Sigmoid colon (tissue), 7 donors: Measurements from ENCODE around the gene ABHD12B. TPM values are rescaled to one million over a fixed set of nuclear protein-coding genes. Genes with fewer than 3 reads are reported as not detected.
A peak's percentile ranks its signal among the peaks of the same experiment; 100 is the strongest.

Experiments used
- DNase-seq: peaks from one replicate; pipeline ENCODE4 v3.0.0-alpha.2; 2019
- H3K27ac ChIP-seq, 4 donors: fragments of 200-600 bp; sonication (generic); one replicate each; pipeline ENCODE4 v1.5.1; 2016 to 2019; ENCODE audit warnings: mild to moderate bottlenecking in 1 of 4
- H3K27me3 ChIP-seq, 3 donors: fragments of 200-600 bp; sonication (generic); one replicate each; pipeline ENCODE4 v1.5.1; 2019; ENCODE audit warnings: mild to moderate bottlenecking in 1 of 3
- H3K36me3 ChIP-seq, 4 donors: fragments of 200-600 bp; sonication (generic); one replicate each; pipeline ENCODE4 v1.5.1; 2016 to 2019
- H3K4me1 ChIP-seq, 4 donors: fragments of 200-600 bp; sonication (generic); one replicate each; pipeline ENCODE4 v1.5.1; 2017 to 2019
- H3K4me3 ChIP-seq, 4 donors: fragments of 200-600 bp; sonication (generic); one replicate each; pipeline ENCODE4 v1.5.1; 2017 to 2019; ENCODE audit warnings: mild to moderate bottlenecking in 2 of 4, moderate library complexity in 1 of 4
- H3K9me3 ChIP-seq, 4 donors: fragments of 200-600 bp in 3 of 4; sonication (generic) in 3 of 4; one replicate each; pipeline versions ENCODE4 v1.5.1 to v1.6.1; 2013 to 2019
- EP300 ChIP-seq, 4 donors: sonication (generic); formaldehyde crosslinking; IDR thresholded peaks; one replicate each; pipeline ENCODE4 v1.6.1; 2017; ENCODE audit warnings: antibody characterized with exemption in 4 of 4
- POLR2A ChIP-seq, 2 donors: fragments of 450-650 bp; IDR thresholded peaks; one replicate each; pipeline ENCODE4 v1.6.1; 2016; ENCODE audit warnings: antibody characterized with exemption in 2 of 2, mild to moderate bottlenecking in 2 of 2, moderate library complexity in 2 of 2
- POLR2AphosphoS5 ChIP-seq, 4 donors: sonication (generic); formaldehyde crosslinking; IDR thresholded peaks; one replicate each; pipeline ENCODE4 v1.6.1; 2017; ENCODE audit warnings: antibody characterized with exemption in 4 of 4
- WGBS, 2 donors: extraction: QIAGEN DNeasy Blood & Tissue Kit; methylation state at CpG; one replicate each; pipeline ENCODE4 v1.1.7; 2013; 5-methylcytosine and 5-hydroxymethylcytosine counted together
- intact Hi-C: fragments of 100-400 bp; cut with DNase I; formaldehyde crosslinking; loops from one replicate; pipeline ENCODE4 v1.15.1; 2023
- polyA plus RNA-seq, 3 donors: library from polyadenylated mRNA; stranded (reverse); fragments of 200-250 nt; gene quantifications; one replicate each; pipeline ENCODE4 v1.2.3, GENCODE V29; 2013
- total RNA-seq, 4 donors: library from RNA; depleted of rRNA; stranded (reverse); fragments of >200 nt; gene quantifications; one replicate each; pipeline ENCODE4 v1.1.0, GENCODE V29; 2016
- TF ChIP-seq, protein P1 (sequence below), 4 experiments: fragments of 450-650 bp in 3 of 4; fragments of 200-600 bp in 1 of 4; IDR thresholded peaks; one replicate each; pipeline ENCODE4 v1.5.1; 2016 to 2019; ENCODE audit warnings: antibody characterized with exemption in 4 of 4, mild to moderate bottlenecking in 3 of 4, moderate library complexity in 2 of 4
- donor health status: healthy with polysubstance abuse.
- donor health status: Bipolar disorder and iron deficiency.
- donor health status: healthy.

Gene ABHD12B
- total and polyA plus RNA-seq, 7 donors: 5.3 to 9.3 (median 6.0) TPM; not detected in 4

DNA sequence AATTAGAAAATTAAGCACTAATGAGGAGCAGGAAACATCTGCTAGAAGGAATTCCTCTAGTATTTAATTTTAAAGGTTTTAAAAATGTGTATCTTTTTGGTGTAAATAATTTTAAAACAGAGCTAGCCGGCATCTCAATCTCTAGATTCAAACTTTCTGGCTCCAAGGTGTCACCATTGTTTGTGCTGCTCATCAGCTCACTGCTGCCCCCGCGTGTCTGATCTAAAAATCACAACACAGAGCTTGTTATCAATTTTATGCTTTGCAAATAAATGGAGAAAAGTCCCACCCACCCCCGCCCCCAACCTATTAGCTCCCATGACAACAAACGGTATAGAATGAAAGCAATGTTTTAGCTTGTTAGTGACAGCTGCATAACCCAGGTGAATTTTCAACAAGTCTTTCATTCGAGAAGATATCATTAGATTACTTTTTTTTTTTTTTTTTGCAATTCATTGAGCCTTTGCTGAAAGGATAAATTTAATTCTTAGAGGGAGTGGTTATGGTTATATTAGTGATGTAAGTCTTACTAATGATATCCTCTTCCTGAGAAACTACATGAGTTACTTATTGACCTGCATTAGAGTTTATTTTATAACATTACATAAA lies 11.3 kb upstream of the ABHD12B start:
- WGBS, 2 donors: 1 to 3% methylated on average over 6 of the region's 6 CpGs
- peaks cover 0 to 14% (median 6%) of the 10 kb centered on the region in 4 donors for H3K4me1 ChIP-seq
- TF ChIP-seq, protein P1, sequence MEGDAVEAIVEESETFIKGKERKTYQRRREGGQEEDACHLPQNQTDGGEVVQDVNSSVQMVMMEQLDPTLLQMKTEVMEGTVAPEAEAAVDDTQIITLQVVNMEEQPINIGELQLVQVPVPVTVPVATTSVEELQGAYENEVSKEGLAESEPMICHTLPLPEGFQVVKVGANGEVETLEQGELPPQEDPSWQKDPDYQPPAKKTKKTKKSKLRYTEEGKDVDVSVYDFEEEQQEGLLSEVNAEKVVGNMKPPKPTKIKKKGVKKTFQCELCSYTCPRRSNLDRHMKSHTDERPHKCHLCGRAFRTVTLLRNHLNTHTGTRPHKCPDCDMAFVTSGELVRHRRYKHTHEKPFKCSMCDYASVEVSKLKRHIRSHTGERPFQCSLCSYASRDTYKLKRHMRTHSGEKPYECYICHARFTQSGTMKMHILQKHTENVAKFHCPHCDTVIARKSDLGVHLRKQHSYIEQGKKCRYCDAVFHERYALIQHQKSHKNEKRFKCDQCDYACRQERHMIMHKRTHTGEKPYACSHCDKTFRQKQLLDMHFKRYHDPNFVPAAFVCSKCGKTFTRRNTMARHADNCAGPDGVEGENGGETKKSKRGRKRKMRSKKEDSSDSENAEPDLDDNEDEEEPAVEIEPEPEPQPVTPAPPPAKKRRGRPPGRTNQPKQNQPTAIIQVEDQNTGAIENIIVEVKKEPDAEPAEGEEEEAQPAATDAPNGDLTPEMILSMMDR (IDR thresholded peaks at IDR 0.05): peak in 3 of 4 experiments; percentile 6 to 83 (median 27)
- TF ChIP-seq POLR2A (IDR thresholded peaks at IDR 0.05): no peak
- no peaks in the 10 kb centered on the region for H3K36me3 ChIP-seq
- peak overlapping the region; percentile 57 to 76 (median 68) for H3K27ac ChIP-seq
- intact Hi-C loops: loop anchor here (2.0 kb wide), 1 partner anchor 30 kb away; the partner anchor contains the start of gene NIN
- H3K9me3 ChIP-seq: no peaks in the 10 kb centered on the region
- DNase-seq: peak; percentile 87
- peak overlapping the region; percentile 38 to 61 (median 48) for H3K4me3 ChIP-seq
- H3K27me3 ChIP-seq: no peaks in the 10 kb centered on the region

DNA sequence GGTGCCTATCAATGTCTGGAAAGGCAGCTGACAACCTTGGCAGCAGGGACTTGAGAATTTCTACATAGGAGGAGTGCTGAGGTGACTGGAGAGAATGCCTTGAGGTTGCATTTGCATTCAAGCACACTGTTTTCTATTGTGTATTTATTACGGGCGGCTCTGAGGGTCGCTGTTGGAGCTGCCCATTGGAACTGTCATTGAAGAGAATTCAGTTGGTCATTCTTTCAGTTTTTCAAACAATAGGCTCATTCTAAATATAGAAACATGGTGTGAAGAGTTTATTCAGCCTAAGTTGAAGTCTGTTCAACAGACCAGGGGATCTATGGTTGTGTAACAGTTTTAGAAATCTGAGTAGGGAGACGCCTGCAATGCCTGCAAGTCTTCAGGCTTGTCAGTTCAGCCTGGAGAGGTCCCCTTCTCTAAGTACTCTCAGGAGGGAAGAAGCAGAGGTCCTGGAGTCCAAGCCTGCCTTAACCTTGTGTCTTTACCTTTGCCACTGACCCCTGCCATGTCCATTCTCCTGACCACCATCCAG lies 9.8 kb upstream of the ABHD12B start:
- peaks cover 0 to 14% (median 6%) of the 10 kb centered on the region in 4 donors for H3K4me1 ChIP-seq
- no peaks in the 10 kb centered on the region for H3K9me3 ChIP-seq
- H3K27me3 ChIP-seq: no peaks in the 10 kb centered on the region
- intact Hi-C loops: loop anchor here (1.0 kb wide), 1 partner anchor 84 kb away; no protein-coding TSS in a partner anchor
- 84 to 87% methylated on average over 4 of the region's 4 CpGs for WGBS, 2 donors
- no peak overlapping the region for H3K27ac ChIP-seq
- no peak overlapping the region for H3K4me3 ChIP-seq
- no peaks in the 10 kb centered on the region for H3K36me3 ChIP-seq
- no peak for DNase-seq
- TF ChIP-seq EP300 (IDR thresholded peaks at IDR 0.05) (no peak), POLR2A (IDR thresholded peaks at IDR 0.05) (no peak), POLR2AphosphoS5 (IDR thresholded peaks at IDR 0.05) (no peak)
- TF ChIP-seq, protein P1 (IDR thresholded peaks at IDR 0.05): no peak

DNA sequence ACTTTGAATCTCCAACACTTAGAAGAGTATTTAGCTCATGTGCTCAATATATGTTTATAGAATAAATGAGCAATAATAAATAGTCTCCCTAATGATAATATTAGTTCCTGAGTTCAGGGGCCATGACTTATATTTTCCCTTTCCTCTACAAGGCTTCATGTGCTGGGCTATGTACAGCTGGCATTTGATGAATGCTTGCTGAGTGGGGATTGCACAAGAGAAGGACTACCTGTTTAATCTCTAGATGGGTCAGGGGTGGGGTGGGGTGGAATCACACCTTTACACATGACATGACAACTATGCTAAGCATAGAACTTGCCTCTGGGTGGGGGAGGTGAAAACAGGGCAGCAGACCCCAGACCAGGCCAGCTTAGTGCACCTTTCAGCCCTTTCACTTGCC lies 7.6 kb upstream of the ABHD12B start:
- intact Hi-C loops: no loop called here
- no peak overlapping the region for H3K27ac ChIP-seq
- TF ChIP-seq, protein P1 (IDR thresholded peaks at IDR 0.05): no peak
- TF ChIP-seq POLR2A (IDR thresholded peaks at IDR 0.05) (no peak), POLR2AphosphoS5 (IDR thresholded peaks at IDR 0.05) (no peak), EP300 (IDR thresholded peaks at IDR 0.05) (no peak)
- no peaks in the 10 kb centered on the region for H3K27me3 ChIP-seq
- DNase-seq: no peak
- H3K4me1 ChIP-seq: peaks cover 0 to 14% (median 4%) of the 10 kb centered on the region in 4 donors
- H3K9me3 ChIP-seq: no peaks in the 10 kb centered on the region
- no peaks in the 10 kb centered on the region for H3K36me3 ChIP-seq
- H3K4me3 ChIP-seq: no peak overlapping the region

- H3K36me3 ChIP-seq: no peaks in the 10 kb centered on the region
- H3K4me3 ChIP-seq: no peak overlapping the region
- no peak for DNase-seq
- TF ChIP-seq POLR2AphosphoS5 (IDR thresholded peaks at IDR 0.05) (no peak), EP300 (IDR thresholded peaks at IDR 0.05) (no peak), POLR2A (IDR thresholded peaks at IDR 0.05) (no peak)
- TF ChIP-seq, protein P1 (IDR thresholded peaks at IDR 0.05): no peak
- intact Hi-C loops: no loop called here
- H3K4me1 ChIP-seq: peaks cover 0 to 7% (median 0%) of the 10 kb centered on the region in 4 donors
- WGBS, 2 donors: 92% methylated on average over 5 of the region's 5 CpGs
- no peak overlapping the region for H3K27ac ChIP-seq
- H3K9me3 ChIP-seq: no peaks in the 10 kb centered on the region
- H3K27me3 ChIP-seq: peaks cover 0 to 2% (median 0%) of the 10 kb centered on the region in 3 donors
Observed at GRCh38 chr14:50864946-50865345, 6.9 kb upstream of the ABHD12B start.
